GM18951 (cell line): ENCODE data around the gene MAPKAPK3.

Experiments used
- POLR2A ChIP-seq: IDR thresholded peaks from 4 replicates; pipeline ENCODE4 v1.6.1; 2011; ENCODE audit warnings: mild to moderate bottlenecking; ENCODE audit not compliant: insufficient read length, insufficient read depth; ENCODE audit errors: extremely low read depth
- in situ Hi-C: fragments of 300-500 bp; cut with MboI; formaldehyde crosslinking; loops from one replicate; pipeline ENCODE4 v1.12.0; 2022; ENCODE audit warnings: low sequenced_read_pairs, mixed read lengths, inconsistent platforms; ENCODE audit not compliant: unreplicated experiment

Gene MAPKAPK3

GRCh38 chr3:50599115-50599715, 17.7 kb upstream of the MAPKAPK3 start:
- in situ Hi-C loops, result loop anchor here (10.0 kb wide), 1 partner anchor 624 kb away; no protein-coding TSS in a partner anchor
- no peak for TF ChIP-seq POLR2A

- no peak for TF ChIP-seq POLR2A
- in situ Hi-C loops, result loop anchor here (10.0 to 25.0 kb wide), 2 partner anchors 625 to 788 kb away; partner anchors contain the start of genes MANF and RBM15B
Measured at GRCh38 chr3:50599716-50600118, 17.2 kb upstream of the MAPKAPK3 start.

GRCh38 chr3:50600141-50600753, 16.7 kb upstream of the MAPKAPK3 start:
- in situ Hi-C loops, result loop anchor here (25.0 kb wide), 1 partner anchor 787 kb away; the partner anchor contains the start of genes MANF and RBM15B
- no peak for TF ChIP-seq POLR2A

- peak; percentile 44 for TF ChIP-seq POLR2A
- in situ Hi-C loops, result loop anchor here (25.0 kb wide), 1 partner anchor 786 kb away; the partner anchor contains the start of genes MANF and RBM15B
Measured at GRCh38 chr3:50600841-50601591, 15.9 kb upstream of the MAPKAPK3 start.

GRCh38 chr3:50602595-50603191, 14.3 kb upstream of the MAPKAPK3 start:
- TF ChIP-seq POLR2A, result no peak
- in situ Hi-C loops, result loop anchor here (25.0 kb wide), 1 partner anchor 785 kb away; the partner anchor contains the start of genes MANF and RBM15B

GRCh38 chr3:50603261-50604109, 13.5 kb upstream of the MAPKAPK3 start:
- in situ Hi-C loops, result loop anchor here (25.0 kb wide), 1 partner anchor 784 kb away; the partner anchor contains the start of genes MANF and RBM15B
- no peak for TF ChIP-seq POLR2A

- in situ Hi-C loops, result loop anchor here (25.0 kb wide), 1 partner anchor 783 kb away; the partner anchor contains the start of genes MANF and RBM15B
- no peak for TF ChIP-seq POLR2A
Measured at GRCh38 chr3:50604110-50604621, 12.8 kb upstream of the MAPKAPK3 start.

- in situ Hi-C loops, result loop anchor here (25.0 kb wide), 1 partner anchor 782 kb away; the partner anchor contains the start of genes MANF and RBM15B
- TF ChIP-seq POLR2A, result no peak
Measured at GRCh38 chr3:50604628-50605588, 12.0 kb upstream of the MAPKAPK3 start.

- in situ Hi-C loops, result loop anchor here (25.0 kb wide), 1 partner anchor 781 kb away; the partner anchor contains the start of genes MANF and RBM15B
- TF ChIP-seq POLR2A, result no peak
Measured at GRCh38 chr3:50605901-50606326, 11.0 kb upstream of the MAPKAPK3 start.

GRCh38 chr3:50606596-50606995, 10.4 kb upstream of the MAPKAPK3 start:
- in situ Hi-C loops, result loop anchor here (25.0 kb wide), 1 partner anchor 781 kb away; the partner anchor contains the start of genes MANF and RBM15B
- TF ChIP-seq POLR2A, result no peak
